ENCODE measurements around the gene SLC34A3. TPM values are rescaled to one million over a fixed set of nuclear protein-coding genes. Genes with fewer than 3 reads are reported as not detected.

SLC34A3 gene
- total RNA-seq, 1 experiment from 2014 or later: not detected

GRCh38 chr9:137204731-137205125 is 26.0 kb upstream of the SLC34A3 start:
- DNase-seq (ENCODE audit: low spot score): no peak
- Histone ChIP-seq H3K9me3 (ENCODE audit: low read depth, low read length, poor library complexity, severe bottlenecking) (no peaks in the 10 kb centered on the region), H3K27me3 (replicated peaks; ENCODE audit: insufficient read depth, low read depth, low read length, poor library complexity) (no peaks in the 10 kb centered on the region), H3K4me1 (ENCODE audit: insufficient read depth, low read length, poor library complexity, severe bottlenecking) (peaks cover 32% of the 10 kb centered on the region), H3K4me3 (ENCODE audit: low read depth, low read length, poor library complexity, severe bottlenecking) (peak overlapping the region; percentile 97), H3K36me3 (ENCODE audit: insufficient read depth, low read length, poor library complexity, severe bottlenecking) (peaks cover 6% of the 10 kb centered on the region), H3K27ac (ENCODE audit: low read depth, low read length, poor library complexity, severe bottlenecking) (peak overlapping the region; percentile 88)
- no TSS peak for BruUV-seq (replicated peaks)
- ChIA-PET CTCF (interaction anchor here (1.2 kb wide), 1 partner anchor 32 kb away, joined by 3 read pairs; no protein-coding TSS in a partner anchor), POLR2A (ENCODE audit: low non-redundant PET) (interaction anchor here (0.7 kb wide), 1 partner anchor 32 kb away, joined by 7 read pairs; no protein-coding TSS in a partner anchor)
- TF ChIP-seq CTCF (conservative IDR thresholded peaks at IDR 0.05; ENCODE audit: low read depth, low read length): no peak
- no peak for TF ChIP-seq EZH2 (IDR thresholded peaks at IDR 0.05; ENCODE audit: borderline replicate concordance, low read depth, low read length, poor library complexity, severe bottlenecking)
- intact Hi-C loops (cut with micrococcal nuclease; ENCODE audit: unreplicated experiment): no loop called here

GRCh38 chr9:137205126-137206069 is 25.3 kb upstream of the SLC34A3 start, which contains the start of the genes NDOR1 and TMEM203:
NDOR1 (plus strand) TSS chr9:137205700; CDS start chr9:137205778, 78 bp downstream.
TMEM203 (minus strand) TSS chr9:137205648; CDS start chr9:137205414, 234 bp downstream.
- no peaks in the 10 kb centered on the region for H3K27me3 ChIP-seq (replicated peaks; ENCODE audit: insufficient read depth, low read depth, low read length, poor library complexity)
- ChIA-PET CTCF (no interaction called here), POLR2A (ENCODE audit: low non-redundant PET) (interaction anchor here (0.7 kb wide), 1 partner anchor 31 kb away, joined by 7 read pairs; no protein-coding TSS in a partner anchor)
- peaks cover 31% of the 10 kb centered on the region for H3K4me1 ChIP-seq (ENCODE audit: insufficient read depth, low read length, poor library complexity, severe bottlenecking)
- BruUV-seq (replicated peaks): no TSS peak
- TF ChIP-seq CTCF (conservative IDR thresholded peaks at IDR 0.05; ENCODE audit: low read depth, low read length) (no peak), EZH2 (IDR thresholded peaks at IDR 0.05; ENCODE audit: borderline replicate concordance, low read depth, low read length, poor library complexity, severe bottlenecking) (no peak)
- H3K9me3 ChIP-seq (ENCODE audit: low read depth, low read length, poor library complexity, severe bottlenecking): no peaks in the 10 kb centered on the region
- peaks cover 6% of the 10 kb centered on the region for H3K36me3 ChIP-seq (ENCODE audit: insufficient read depth, low read length, poor library complexity, severe bottlenecking)
- intact Hi-C loops (cut with micrococcal nuclease; ENCODE audit: unreplicated experiment): no loop called here
- H3K27ac ChIP-seq (ENCODE audit: low read depth, low read length, poor library complexity, severe bottlenecking): peak within 1 kb of the TSS; percentile 88
- peak; percentile 93 for DNase-seq (ENCODE audit: low spot score)
- peak within 1 kb of the TSS; percentile 97 for H3K4me3 ChIP-seq (ENCODE audit: low read depth, low read length, poor library complexity, severe bottlenecking)

GRCh38 chr9:137206602-137207001 is 24.1 kb upstream of the SLC34A3 start:
- DNase-seq (ENCODE audit: low spot score): no peak
- ChIA-PET CTCF (no interaction called here), POLR2A (ENCODE audit: low non-redundant PET) (no interaction called here)
- BruUV-seq (replicated peaks): no TSS peak
- intact Hi-C loops (cut with micrococcal nuclease; ENCODE audit: unreplicated experiment): no loop called here
- Histone ChIP-seq H3K4me3 (ENCODE audit: low read depth, low read length, poor library complexity, severe bottlenecking) (peak overlapping the region; percentile 97), H3K27ac (ENCODE audit: low read depth, low read length, poor library complexity, severe bottlenecking) (no peak overlapping the region), H3K9me3 (ENCODE audit: low read depth, low read length, poor library complexity, severe bottlenecking) (no peaks in the 10 kb centered on the region), H3K4me1 (ENCODE audit: insufficient read depth, low read length, poor library complexity, severe bottlenecking) (peaks cover 25% of the 10 kb centered on the region), H3K27me3 (replicated peaks; ENCODE audit: insufficient read depth, low read depth, low read length, poor library complexity) (no peaks in the 10 kb centered on the region), H3K36me3 (ENCODE audit: insufficient read depth, low read length, poor library complexity, severe bottlenecking) (peaks cover 6% of the 10 kb centered on the region)
- TF ChIP-seq CTCF (conservative IDR thresholded peaks at IDR 0.05; ENCODE audit: low read depth, low read length) (no peak), EZH2 (IDR thresholded peaks at IDR 0.05; ENCODE audit: borderline replicate concordance, low read depth, low read length, poor library complexity, severe bottlenecking) (no peak)

Data from A673 (cell line).